NCI-H2196 treated with DMSO at 0.1 percent for 48 hours (cell line): ENCODE measurements around the gene KSR1.
"Not testable (repeated sequence)": the region's sequence is repeated elsewhere in the genome, so short reads cannot be mapped to it uniquely, and the experiment has no call there.

Source experiments
- DNase-seq: peaks from one replicate; lab custom pipeline; 2025; ENCODE audit not compliant: unreplicated experiment; lab: John Stamatoyannopoulos, UW

The KSR1 gene

GRCh38 chr17:27651411-27652345 lies 195.4 kb downstream of the KSR1 start:
- no peak for DNase-seq

DNA sequence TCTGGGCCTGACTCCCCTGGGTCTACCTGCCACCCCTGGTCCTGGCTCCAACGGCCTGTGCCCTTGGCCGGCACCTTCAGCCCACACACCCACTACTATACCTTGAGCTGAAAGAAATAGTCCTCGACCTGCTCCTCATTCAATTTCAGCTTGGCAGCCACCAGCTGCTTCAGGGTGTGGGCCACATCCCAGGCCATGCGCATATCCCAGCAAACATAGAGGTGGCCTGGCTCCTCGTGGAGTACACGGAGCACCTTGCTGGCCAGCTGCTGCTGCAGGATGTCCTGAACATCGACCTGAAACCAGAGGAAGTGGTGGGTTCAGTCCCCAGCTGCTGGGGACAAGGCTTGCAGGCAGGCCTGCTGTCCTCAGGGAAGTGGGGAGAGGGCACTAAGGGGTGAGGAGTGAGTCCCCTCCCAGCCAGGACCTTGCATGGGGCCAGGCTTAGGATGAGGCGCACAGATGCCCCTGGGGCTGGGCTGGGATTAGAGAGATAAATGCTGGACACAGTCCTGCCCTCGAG lies 197.3 kb downstream of the KSR1 start:
- DNase-seq: not testable (repeated sequence)

- no peak for DNase-seq
Measured at GRCh38 chr17:27654136-27654535, 197.9 kb downstream of the KSR1 start.

DNA sequence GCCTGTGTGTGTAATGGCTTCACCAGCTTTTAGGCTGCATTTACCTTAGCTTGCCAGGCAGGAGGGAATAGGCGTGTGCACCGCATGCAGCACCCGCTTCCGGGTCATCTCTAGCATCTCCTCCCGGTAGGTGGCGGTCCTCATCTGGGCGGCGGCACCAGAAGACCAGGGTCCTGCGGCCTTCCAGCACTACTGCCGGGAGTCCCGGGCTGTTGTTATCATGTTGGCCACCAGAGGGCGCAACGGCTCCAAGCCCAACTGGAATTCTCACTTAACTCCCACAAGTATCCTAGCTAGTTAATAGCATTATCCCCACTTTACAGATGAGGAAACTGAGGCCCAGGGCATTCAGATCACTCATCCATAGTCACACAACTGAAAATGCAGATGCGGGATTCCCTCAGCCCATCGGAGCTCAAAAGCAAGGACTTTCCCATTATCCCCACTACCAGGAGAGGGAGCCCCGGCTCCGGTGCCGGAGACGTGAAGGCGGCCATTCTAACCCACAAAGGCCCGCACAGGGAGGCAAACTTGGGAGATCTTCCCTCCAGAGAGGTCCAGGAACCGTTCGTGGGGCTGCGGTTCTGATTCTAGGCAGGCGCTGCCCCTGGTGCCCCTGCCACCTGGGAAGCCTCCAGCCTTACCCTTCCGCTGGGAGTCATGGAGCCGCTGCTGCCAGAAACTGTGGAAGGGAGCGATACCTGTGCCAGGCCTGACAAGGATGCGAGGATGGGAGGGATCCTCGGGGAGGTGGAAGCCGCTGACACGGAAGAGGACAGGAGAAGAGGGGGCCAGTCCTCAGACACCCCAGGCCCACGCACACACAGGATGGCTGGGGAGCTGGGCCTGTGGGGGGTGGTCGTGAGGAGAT lies 198.6 kb downstream of the KSR1 start:
- DNase-seq: no peak

- not testable (repeated sequence) for DNase-seq
Measured at GRCh38 chr17:27655525-27656111, 199.4 kb downstream of the KSR1 start.

- not testable (repeated sequence) for DNase-seq
Measured at GRCh38 chr17:27656620-27657019, 200.4 kb downstream of the KSR1 start.

GRCh38 chr17:27657620-27658019 lies 201.4 kb downstream of the KSR1 start:
- DNase-seq: no peak

GRCh38 chr17:27659683-27660082 lies 203.4 kb downstream of the KSR1 start:
- DNase-seq: no peak

DNA sequence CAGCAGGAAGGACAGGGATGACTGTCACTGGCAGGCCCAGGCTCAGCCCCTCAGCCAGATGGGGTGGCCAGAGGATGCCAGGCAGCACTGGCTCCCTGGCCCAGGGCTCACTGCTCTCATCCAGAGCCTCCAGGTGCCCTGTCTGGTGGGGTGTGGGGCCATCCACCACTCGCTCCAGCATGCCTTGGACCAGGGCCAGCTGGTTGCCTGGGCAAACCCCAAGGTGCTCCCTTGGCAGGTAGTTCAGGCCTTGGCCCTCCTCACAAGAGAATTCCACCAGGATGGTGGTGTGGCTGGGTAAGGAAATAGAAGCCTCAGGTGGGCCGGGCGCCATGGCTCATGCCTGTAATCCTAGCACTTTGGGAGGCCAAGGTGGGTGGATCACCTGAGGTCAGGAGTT lies 204.2 kb downstream of the KSR1 start:
- DNase-seq: no peak

DNA sequence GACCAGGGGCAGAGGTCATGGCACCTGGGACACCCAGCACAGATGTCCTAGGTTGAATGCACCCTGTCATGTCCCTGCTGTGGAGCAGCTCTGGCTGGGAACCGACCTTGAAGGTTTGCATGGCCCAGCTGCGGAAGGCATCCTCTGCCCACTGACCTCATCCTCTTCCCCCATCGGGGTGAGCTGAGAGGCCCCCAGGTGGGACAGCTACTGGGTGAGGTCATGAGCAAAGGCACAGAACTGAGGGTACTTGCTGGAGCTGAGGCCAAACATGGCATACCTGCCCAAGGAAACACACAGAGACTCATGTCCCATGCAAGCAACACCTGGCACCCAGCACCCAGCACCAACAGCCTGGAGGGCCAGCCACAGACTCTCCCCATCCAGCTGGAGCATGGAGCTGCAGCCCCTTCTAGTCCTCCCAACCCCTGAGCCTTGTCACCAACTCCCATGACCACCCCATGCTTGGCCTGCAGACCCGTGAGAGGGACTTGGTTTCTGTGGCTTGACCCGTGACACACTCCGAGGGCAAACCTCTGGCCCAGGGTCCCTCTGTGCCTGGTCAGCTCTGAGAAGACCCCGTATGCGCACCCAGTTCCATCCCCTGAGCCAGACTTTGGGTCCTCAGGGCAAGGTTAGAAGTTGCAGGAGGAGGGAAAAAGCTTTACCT lies 207.8 kb downstream of the KSR1 start:
- DNase-seq: no peak

DNA sequence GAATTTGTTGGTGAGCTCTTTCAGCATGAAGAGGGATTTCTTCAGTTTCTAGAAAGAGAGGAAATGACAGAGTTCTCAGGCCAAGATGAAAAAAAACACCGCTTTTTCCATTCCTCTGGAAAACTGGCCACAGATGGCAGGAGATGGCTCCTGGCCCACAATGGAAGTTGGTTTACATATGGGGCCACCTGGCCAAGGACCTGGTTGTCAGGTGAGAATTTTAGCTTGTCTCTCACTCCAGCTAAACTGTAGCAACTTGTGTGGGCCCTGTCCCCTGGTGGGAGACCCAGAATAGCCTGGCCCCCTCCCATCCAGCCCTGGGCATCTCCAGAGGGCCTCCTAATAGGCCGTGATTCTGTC lies 208.3 kb downstream of the KSR1 start:
- no peak for DNase-seq

- no peak for DNase-seq
Measured at GRCh38 chr17:27665549-27665948, 209.3 kb downstream of the KSR1 start.

DNA sequence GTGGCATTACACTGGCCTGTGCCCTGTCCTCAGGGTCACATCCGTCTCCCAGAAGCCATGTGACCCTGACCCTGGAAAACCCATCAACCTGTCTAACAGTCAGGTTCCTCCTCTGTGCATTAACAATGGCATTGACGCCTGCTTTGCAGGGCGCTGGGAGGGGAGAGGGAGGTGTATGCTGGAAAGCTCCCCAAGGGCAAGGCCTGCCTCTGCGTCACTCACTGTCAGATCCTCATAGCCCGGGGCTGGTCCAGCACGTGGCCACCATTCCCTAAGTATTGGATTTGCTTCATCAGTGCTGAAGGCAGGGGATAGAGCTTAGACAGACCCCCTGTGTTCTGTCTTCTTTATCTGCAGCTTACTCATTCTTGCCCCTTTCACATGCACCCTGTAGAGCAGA lies 210.0 kb downstream of the KSR1 start:
- not testable (repeated sequence) for DNase-seq

DNA sequence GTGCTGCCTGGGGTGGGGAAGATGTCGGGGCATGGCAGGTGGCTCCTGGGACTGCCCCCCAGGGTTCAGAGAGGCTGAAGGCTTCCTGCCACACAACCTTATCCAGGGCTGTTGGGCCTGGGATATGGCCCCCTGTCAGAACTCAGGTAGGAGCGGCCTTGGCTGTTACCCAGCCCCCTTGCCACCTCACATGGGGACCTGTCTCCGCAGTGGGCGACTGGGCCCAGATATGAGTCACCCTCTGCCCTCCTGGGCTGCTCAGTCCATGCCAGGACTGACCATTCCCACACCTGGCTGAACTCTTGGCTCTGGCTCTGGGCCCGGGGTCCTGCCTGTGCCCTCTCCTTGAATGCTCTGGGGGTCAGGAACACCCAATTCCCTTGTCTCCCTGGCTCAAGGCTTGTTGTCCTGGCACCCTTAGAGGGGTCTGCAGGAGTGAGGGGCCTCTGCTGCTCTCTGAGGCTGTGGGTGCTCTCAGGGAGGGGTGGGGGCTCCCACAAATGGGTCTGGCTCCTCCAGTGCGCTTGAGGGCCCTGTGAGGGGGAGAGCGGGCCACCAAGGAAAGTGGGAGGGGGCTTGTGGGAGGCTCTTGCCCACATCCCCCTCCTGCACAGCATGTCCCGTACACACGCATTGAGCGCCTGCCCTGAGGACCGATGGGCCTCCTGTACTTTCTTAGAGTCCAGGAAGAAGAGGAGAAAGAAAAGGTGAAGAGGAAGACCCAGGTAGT lies 210.7 kb downstream of the KSR1 start:
- no peak for DNase-seq

DNA sequence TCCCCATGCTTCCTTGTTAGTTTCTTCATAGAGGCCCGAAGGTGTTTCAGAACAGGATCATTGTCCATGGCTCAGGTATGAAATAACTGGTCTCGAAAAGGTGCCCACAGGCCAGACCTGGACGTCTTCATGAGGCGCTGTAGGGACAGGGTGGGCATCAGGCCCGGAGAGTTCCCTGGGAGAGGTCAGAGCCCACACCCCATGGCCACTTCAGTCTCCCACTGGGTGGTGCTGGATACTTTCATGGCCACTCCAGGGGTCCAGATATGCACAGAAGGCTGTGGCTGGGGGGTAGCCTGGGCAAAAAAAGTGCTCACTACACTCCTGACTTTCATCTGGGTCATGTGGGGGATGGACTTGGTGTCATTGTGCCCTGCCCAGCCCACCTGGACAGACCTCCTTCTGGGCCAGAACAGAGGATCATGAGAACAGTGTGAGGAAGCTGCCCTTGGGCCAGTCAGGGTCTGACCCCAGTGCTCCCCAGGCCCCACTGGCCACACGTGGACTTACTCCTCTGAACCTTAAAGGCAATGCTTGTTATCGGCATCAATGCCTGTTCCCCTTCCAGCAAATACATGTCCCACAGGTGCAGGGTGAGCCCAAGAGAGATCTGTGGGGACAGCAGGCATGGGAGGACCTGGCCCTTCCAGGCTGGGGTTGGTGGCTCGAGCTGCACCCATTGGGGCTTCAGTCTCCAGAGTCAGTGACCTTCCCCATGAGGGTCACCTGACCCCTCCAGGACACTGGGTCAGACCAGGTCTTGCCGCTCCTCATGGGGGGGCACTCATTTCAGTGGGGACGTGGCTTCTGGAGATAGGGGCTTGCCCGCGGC lies 211.6 kb downstream of the KSR1 start:
- DNase-seq: no peak

DNA sequence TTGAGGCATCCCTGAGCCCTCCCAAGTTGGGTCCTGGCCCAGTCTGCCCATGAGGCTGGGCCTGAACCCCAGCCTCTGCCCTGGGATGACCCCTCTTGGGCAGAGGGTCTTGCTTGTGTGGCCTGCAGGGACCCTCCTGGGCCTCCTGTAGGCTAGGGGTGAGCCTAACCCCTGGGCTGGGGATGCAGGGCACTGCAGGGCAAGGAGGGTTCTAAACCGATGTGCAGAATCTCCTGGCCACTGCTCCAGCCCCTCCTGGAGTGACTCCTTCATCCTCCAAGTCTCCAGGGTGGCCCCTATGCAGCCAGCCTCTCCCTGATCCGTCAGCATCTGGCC lies 212.2 kb downstream of the KSR1 start:
- DNase-seq: no peak

DNA sequence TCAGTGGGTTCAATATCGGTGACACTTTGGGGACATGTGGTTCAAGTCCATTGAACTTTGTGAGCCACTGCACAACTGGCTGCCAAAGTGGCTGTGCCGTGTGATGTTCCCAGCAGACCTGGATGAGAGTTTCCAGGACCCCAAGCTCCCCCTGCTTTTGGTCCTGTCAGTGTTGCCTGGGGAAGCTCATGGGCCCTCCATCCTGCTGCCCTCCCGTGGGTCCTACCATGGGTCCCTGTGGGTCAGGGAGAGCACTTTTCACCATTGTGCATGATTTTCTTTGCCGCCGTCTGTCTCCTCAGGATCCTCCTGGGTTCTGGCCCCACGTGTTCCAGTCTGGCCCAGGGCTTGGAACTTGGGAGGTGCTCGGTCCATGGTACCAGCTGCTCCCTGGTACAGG lies 212.9 kb downstream of the KSR1 start:
- no peak for DNase-seq

GRCh38 chr17:27669850-27670249 lies 213.6 kb downstream of the KSR1 start:
- no peak for DNase-seq

- DNase-seq: no peak
Measured at GRCh38 chr17:27670791-27671590, 214.7 kb downstream of the KSR1 start.
